ENCODE measurements around the gene OR10AG1. TPM values are rescaled to one million over a fixed set of nuclear protein-coding genes. Genes with fewer than 3 reads are reported as not detected.

The OR10AG1 gene
- total RNA-seq, 4 donors from 2014 or later, result not detected

- no peak overlapping the region for H3K27ac ChIP-seq
- H3K4me3 ChIP-seq, result no peak overlapping the region
- no peaks in the 10 kb centered on the region for H3K36me3 ChIP-seq
- TF ChIP-seq CTCF (IDR thresholded peaks at IDR 0.05), result no peak
- no peak for TF ChIP-seq POLR2A (IDR thresholded peaks at IDR 0.05)
- DNase-seq, result no peak
- no peaks in the 10 kb centered on the region for H3K27me3 ChIP-seq
- H3K9me3 ChIP-seq, result no peaks in the 10 kb centered on the region
- H3K4me1 ChIP-seq, result no peaks in the 10 kb centered on the region
Observed at GRCh38 chr11:55920537-55920936, 49.2 kb downstream of the OR10AG1 start.

Other genes starting within 250 kb of the OR10AG1 start
- not detected for gene OR5D13, start 196.5 kb downstream of the OR10AG1 start, total RNA-seq
- gene OR5D14, start 174.4 kb downstream of the OR10AG1 start, total RNA-seq, result not detected
- not detected for gene OR5L1, start 158.6 kb downstream of the OR10AG1 start, total RNA-seq
- gene OR5D18, start 150.3 kb downstream of the OR10AG1 start, total RNA-seq, result not detected
- gene OR5L2, start 142.7 kb downstream of the OR10AG1 start, total RNA-seq, result not detected
- not detected for gene OR5D16, start 131.2 kb downstream of the OR10AG1 start, total RNA-seq
- gene TRIM51, start 86.6 kb downstream of the OR10AG1 start, total RNA-seq, result not detected
- gene OR5W2, start 55.4 kb downstream of the OR10AG1 start, total RNA-seq, result not detected
- gene OR5I1, start 33.5 kb downstream of the OR10AG1 start, total RNA-seq, result not detected
- gene OR5F1, start 24.7 kb upstream of the OR10AG1 start, total RNA-seq, result not detected
- gene OR5AS1, start 57.7 kb upstream of the OR10AG1 start, total RNA-seq, result not detected
- not detected for gene OR8I2, start 123.4 kb upstream of the OR10AG1 start, total RNA-seq
- not detected for gene OR8H2, start 133.7 kb upstream of the OR10AG1 start, total RNA-seq
- gene OR8H3, start 152.4 kb upstream of the OR10AG1 start, total RNA-seq, result not detected
- not detected for gene OR8J3, start 170.3 kb upstream of the OR10AG1 start, total RNA-seq
- gene OR8K5, start 190.4 kb upstream of the OR10AG1 start, total RNA-seq, result not detected
- gene OR5J2, start 206.7 kb upstream of the OR10AG1 start, total RNA-seq, result not detected